Pancreas (tissue), 10 donors: ENCODE results near the gene NINL. TPM values are rescaled to one million over a fixed set of nuclear protein-coding genes. Genes with fewer than 3 reads are reported as not detected.
"Not testable (repeated sequence)": the region's sequence is repeated elsewhere in the genome, so short reads cannot be mapped to it uniquely, and the experiment has no call there.

Experiments
- ATAC-seq, 4 donors: fragments of 200-7000 bp; cut with Tn5 transposase; one replicate each; pipeline versions ENCODE4 v1.8.0 to v1.9.1; 2020; ENCODE audit warnings: mild to moderate bottlenecking in 4 of 4, moderate library complexity in 4 of 4
- DNase-seq, 6 donors: peaks; one replicate each; pipeline ENCODE4 v3.0.0-alpha.2; 2020
- FAIRE-seq: peaks from 2 replicates; lab custom pipeline; 2012; peaks lifted over from hg19 to GRCh38; lab: Jason Lieb, UNC
- H3K27ac ChIP-seq, 4 donors: fragments of 200-600 bp; sonication (generic); 1 replicate in 3 of 4; 2 replicates in 1 of 4; pipeline versions ENCODE4 v1.5.0 to v1.8.0; 2020
- H3K27me3 ChIP-seq, 4 donors: fragments of 200-600 bp; one replicate each; pipeline ENCODE4 v1.8.0; 2021
- H3K36me3 ChIP-seq, 3 donors: fragments of 200-600 bp; sonication (generic) in 1 of 3; one replicate each; pipeline versions ENCODE4 v1.5.0 to v1.8.0; 2020 to 2021
- H3K4me1 ChIP-seq, 3 donors: fragments of 200-600 bp; one replicate each; pipeline ENCODE4 v1.8.0; 2021
- H3K4me3 ChIP-seq, 4 donors: fragments of 200-600 bp; sonication (generic) in 2 of 4; one replicate each; pipeline versions ENCODE4 v1.5.0 to v1.8.0; 2020 to 2021
- H3K9me3 ChIP-seq, 4 donors: fragments of 200-600 bp; one replicate each; pipeline ENCODE4 v1.8.0; 2021
- CTCF ChIP-seq, 4 donors: fragments of 200-600 bp; sonication (generic) in 3 of 4; IDR thresholded peaks; one replicate each; pipeline versions ENCODE4 v1.5.0 to v1.8.0; 2021; ENCODE audit warnings: antibody characterized with exemption in 4 of 4
- WGBS, 2 donors: extraction: QIAGEN DNeasy Blood & Tissue Kit; methylation state at CpG; one replicate each; pipeline ENCODE4 v1.1.7; 2013; 5-methylcytosine and 5-hydroxymethylcytosine counted together
- intact Hi-C, 3 donors: fragments of 100-400 bp; cut with DNase I; formaldehyde crosslinking; loops; one replicate each; pipeline versions ENCODE4 v1.11.1 to v1.14.2; 2022
- polyA plus RNA-seq, 2 donors: library from polyadenylated mRNA; stranded (reverse); fragments of 200-250 nt; gene quantifications; one replicate each; pipeline ENCODE4 v1.2.3, GENCODE V29; 2013
- total RNA-seq, 6 donors: library from RNA; stranded (reverse); fragmentation: NEBNext Ultra II Directional in 4 of 6; extraction: Animal tissue kit (Norgen Biotek cat#: 25700) in 4 of 6; gene quantifications; one replicate each; pipeline versions ENCODE4 v1.2.1 to v1.2.4, GENCODE V29; 2021 to 2023
- donor health status: healthy with polysubstance abuse.
- donor health status: DM: no; HTN: no; CAD: no; lungs with moderate emphysema.
- donor health status: DM: no; HTN: no; CAD: no.
- donor health status: control.
- donor health status: control.
- donor health status: Bipolar disorder and iron deficiency.
- donor health status: DM: yes; HTN: yes; CAD: no.
- donor health status: DM: no; HTN: no; CAD: no.
- donor health status: DM: no; HTN: no; CAD: no.
- donor health status: DM: yes; HTN: yes; CAD: no.

Gene NINL
- total and polyA plus RNA-seq, 8 donors = 5.1 to 19.4 (median 6.5) TPM

- Histone ChIP-seq H3K36me3 (no peaks in the 10 kb centered on the region), H3K27ac (no peak overlapping the region), H3K9me3 (no peaks in the 10 kb centered on the region), H3K27me3 (no peaks in the 10 kb centered on the region), H3K4me1 (no peaks in the 10 kb centered on the region), H3K4me3 (no peak overlapping the region)
- peak in 1 of 6 donors; percentile 19 for DNase-seq
- intact Hi-C loops = no loop called here
- TF ChIP-seq CTCF (IDR thresholded peaks at IDR 0.05) = no peak
- no peak for FAIRE-seq
- 87 to 90% methylated on average over 9 of the region's 9 CpGs for WGBS, 2 donors
- no peak for ATAC-seq
These were observed 19.3 kb upstream of the NINL start for GRCh38 chr20:25604611-25605010.

DNA sequence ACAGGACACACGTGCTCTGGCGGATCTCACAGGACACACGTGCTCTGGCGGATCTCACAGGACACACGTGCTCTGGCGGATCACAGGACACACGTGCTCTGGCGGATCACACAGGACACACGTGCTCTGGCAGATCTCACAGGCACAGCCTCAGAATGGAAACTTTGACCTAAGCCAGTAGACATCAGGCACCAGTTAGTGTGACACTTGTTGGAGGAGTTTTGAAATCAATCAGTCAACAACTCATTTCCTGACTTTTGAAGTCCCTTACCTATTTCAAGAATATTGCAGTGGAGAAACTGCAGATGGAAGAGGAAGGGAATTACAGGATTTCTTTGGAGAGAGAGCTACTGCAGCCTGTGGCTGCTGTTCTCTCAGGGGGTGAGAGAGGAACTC lies 17.6 kb upstream of the NINL start:
- H3K4me3 ChIP-seq, intact Hi-C loops, ATAC-seq, H3K36me3 ChIP-seq, H3K27me3 ChIP-seq, FAIRE-seq, H3K4me1 ChIP-seq, H3K9me3 ChIP-seq, DNase-seq, H3K27ac ChIP-seq: not testable (repeated sequence)
- 91 to 93% methylated on average over 9 of the region's 9 CpGs for WGBS, 2 donors

- WGBS, 2 donors = 92 to 95% methylated on average over 21 to 39 of the region's 39 CpGs
These were observed 17.0 kb upstream of the NINL start for GRCh38 chr20:25602191-25602913.

DNA sequence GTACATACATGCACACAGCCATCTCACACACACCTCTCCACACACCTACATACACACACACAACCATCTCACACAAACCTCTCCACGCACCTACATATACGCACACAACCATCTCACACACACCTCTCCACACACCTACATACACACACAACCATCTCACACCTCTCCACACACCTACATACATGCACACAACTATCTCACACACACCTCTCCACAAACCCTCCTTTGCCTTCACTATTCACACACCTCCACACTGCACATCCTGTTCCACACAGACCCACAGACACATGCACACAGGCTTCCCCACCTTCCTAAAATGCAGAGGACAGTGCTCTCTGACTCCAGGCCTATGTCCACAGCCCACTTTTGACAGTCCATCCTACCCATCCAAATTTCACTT lies 16.3 kb upstream of the NINL start:
- no peaks in the 10 kb centered on the region for H3K4me1 ChIP-seq
- WGBS, 2 donors = 63 to 68% methylated on average over 2 of the region's 2 CpGs
- H3K4me3 ChIP-seq = no peak overlapping the region
- intact Hi-C loops = no loop called here
- DNase-seq = no peak
- FAIRE-seq = no peak
- H3K9me3 ChIP-seq = no peaks in the 10 kb centered on the region
- TF ChIP-seq CTCF (IDR thresholded peaks at IDR 0.05) = no peak
- no peaks in the 10 kb centered on the region for H3K27me3 ChIP-seq
- no peaks in the 10 kb centered on the region for H3K36me3 ChIP-seq
- H3K27ac ChIP-seq = no peak overlapping the region
- no peak for ATAC-seq

More at GRCh38 chr20:25602191-25602913, 17.0 kb upstream of the NINL start:
- DNase-seq, ATAC-seq, H3K9me3 ChIP-seq, H3K27me3 ChIP-seq, H3K4me1 ChIP-seq, H3K27ac ChIP-seq, H3K4me3 ChIP-seq, FAIRE-seq, intact Hi-C loops, H3K36me3 ChIP-seq: not testable (repeated sequence)

GRCh38 chr20:25600632-25601031 lies 15.3 kb upstream of the NINL start:
- DNase-seq (peak in 1 of 6 donors; percentile 47), ATAC-seq (no peak), FAIRE-seq (no peak)
- 71 to 78% methylated on average over 10 of the region's 10 CpGs for WGBS, 2 donors
- no peaks in the 10 kb centered on the region for H3K27me3 ChIP-seq
- no peak overlapping the region for H3K27ac ChIP-seq
- H3K4me1 ChIP-seq = no peaks in the 10 kb centered on the region
- H3K36me3 ChIP-seq = no peaks in the 10 kb centered on the region
- no peak overlapping the region for H3K4me3 ChIP-seq
- H3K9me3 ChIP-seq = no peaks in the 10 kb centered on the region
- TF ChIP-seq CTCF (IDR thresholded peaks at IDR 0.05) = no peak
- intact Hi-C loops = no loop called here

DNA sequence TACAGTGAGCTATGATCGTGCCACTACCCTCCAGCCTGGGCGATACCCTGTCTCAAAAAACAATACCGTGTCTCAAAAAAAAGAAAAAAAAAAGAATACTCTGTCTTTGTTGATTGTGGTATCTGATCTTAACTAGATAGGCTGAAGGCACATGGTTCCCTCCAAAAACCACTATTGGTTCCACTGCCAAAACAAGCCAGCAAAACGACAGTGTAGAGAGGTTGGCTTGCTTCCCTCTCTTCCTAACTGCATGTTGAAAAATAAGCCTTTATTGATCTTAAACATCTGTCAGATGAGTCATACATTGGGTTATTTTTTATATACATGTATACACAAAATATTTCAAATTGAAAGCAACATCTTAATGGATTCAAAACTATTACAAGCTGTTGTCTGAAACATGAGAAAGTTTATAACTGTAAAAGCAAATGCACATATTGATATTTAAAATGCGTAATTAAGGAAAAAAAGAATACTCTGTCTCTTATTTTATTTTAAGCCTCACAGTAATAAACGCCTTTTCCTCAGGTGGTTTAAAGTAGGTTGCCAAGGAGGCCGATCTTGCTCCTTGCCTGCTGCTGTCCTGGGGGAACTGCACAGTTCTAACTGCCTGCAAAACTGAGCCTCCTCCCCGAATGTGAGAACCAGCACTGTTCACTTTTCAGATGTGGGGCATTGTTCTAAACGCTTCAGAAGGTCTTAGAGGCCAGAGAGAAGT lies 7.0 kb upstream of the NINL start:
- intact Hi-C loops = no loop called here
- WGBS, 2 donors = 56 to 59% methylated on average over 9 of the region's 9 CpGs
- no peaks in the 10 kb centered on the region for H3K36me3 ChIP-seq
- FAIRE-seq = no peak
- H3K4me3 ChIP-seq = no peak overlapping the region
- TF ChIP-seq CTCF (IDR thresholded peaks at IDR 0.05) = no peak
- H3K4me1 ChIP-seq = no peaks in the 10 kb centered on the region
- no peak for ATAC-seq
- DNase-seq = no peak
- no peaks in the 10 kb centered on the region for H3K27me3 ChIP-seq
- no peaks in the 10 kb centered on the region for H3K9me3 ChIP-seq
- H3K27ac ChIP-seq = no peak overlapping the region

DNA sequence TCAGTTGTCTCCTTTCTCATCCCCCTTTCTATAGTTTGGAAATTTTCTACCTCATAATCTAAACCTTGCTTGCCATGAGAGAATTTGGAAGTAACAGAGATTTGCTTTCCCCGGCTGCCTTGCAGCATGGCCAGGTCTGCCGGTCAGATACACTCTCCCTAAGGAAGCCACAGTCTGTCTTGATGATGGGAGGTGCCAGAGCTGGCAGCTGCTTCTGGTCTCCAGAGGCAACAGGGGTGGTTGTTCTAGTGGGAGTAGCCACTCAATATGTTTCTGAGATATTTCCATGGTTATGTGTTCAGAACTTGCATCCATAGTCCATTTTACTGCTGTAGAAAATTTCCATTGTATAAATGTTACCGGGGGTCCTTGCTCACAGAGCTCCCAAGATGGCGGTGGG lies 5.4 kb upstream of the NINL start:
- H3K27me3 ChIP-seq, FAIRE-seq, H3K36me3 ChIP-seq, intact Hi-C loops, H3K4me1 ChIP-seq, H3K9me3 ChIP-seq, H3K4me3 ChIP-seq, H3K27ac ChIP-seq, DNase-seq, ATAC-seq: not testable (repeated sequence)
- WGBS, 2 donors = 90 to 98% methylated on average over 4 of the region's 4 CpGs
